ENCODE data around the gene SLC23A2.

SLC23A2 gene

DNA sequence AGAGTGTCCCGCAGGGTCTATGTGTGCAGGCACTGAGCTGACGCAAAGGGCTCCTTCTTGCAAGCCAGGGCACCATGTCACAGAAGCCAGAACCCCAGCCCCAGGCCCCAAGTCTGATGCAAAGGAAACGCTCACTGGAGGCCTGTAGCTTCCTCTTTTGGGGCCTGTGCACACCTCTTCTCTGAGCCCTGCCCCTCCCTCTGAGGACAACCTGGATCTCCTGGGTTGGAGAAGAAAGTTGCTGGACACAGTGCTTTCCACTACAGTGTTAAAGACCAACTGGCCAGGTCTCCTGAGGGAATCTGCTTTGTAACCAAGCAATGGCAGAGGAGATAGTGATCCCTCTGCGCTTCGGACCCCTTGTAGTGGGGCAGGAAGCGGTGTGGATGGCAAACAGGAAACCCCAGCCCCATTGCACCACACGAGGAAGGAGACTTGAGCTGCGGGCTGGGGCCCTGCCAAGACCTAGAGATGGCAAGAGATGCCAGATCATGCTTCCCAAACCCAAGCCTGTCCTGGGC lies 189.6 kb downstream of the SLC23A2 start:
- DNase-seq = peak; percentile 84

DNA sequence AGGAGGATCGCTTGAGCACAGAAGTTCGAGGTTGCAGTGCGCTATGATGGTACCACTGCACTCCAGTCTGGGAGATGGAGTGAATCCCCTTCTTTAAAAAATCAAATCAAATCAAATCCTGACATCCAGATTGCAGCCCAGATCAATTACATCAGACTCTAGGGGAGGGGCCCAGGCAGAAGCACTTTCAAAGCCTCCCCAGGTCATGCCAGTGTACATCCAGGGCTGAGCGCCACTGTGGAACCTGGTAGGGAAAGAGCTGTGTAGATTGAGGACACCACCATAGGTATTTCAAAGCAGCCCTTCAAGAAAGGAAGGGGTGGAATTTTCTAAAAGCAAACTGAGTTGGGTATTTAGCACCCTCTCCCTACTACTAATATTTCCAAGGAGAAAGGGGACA lies 190.1 kb downstream of the SLC23A2 start:
- DNase-seq = peak; percentile 62

DNA sequence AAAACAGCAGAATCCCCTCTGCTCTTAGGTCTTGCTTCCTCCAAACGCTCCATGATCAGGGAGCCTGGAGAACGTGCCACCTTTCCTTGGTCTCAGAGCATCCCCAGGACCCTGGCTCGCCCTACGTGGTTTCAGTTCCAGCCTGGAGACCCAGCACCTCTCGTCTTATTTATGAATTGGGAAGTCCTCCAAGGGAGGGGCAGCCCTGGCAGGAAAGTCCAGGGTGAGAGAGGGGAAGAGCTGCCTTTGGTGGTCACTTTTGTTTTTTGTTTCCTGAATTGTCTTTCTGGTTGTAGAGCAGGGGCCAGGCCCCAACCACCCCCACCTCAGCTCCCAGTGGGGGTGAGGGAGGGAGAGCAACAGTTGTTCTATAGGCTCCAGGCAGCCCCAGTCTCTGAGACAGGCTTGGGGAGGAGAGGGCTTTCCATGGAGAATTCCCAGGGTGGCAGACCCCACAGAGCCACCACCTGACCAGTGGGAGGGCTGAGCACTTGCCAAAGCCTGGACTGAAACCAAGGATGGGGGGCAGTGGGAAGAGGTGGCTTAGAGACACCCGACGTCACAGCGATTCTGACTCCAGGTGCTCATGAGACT lies 190.8 kb downstream of the SLC23A2 start:
- DNase-seq = peak; percentile 57

DNA sequence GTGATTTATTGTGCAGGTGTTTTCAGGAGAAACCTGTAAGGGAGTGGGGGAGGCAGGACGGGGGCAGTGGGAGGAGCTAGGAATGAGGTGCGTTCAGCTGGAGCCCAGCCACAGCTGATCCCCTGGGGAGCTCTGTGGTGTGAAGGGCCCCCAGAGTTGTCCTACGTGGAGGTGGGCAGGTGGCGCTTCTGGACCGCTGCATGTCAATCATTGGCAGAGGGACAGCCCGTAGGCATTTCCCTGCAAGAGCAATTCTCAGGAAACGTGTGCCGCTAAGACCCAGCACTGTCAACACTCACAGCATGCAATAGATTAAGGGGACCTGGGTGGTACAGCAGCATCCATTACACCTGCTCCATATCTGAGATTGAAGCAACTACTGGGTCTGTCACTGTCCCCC lies 191.6 kb downstream of the SLC23A2 start:
- DNase-seq = peak; percentile 66

DNA sequence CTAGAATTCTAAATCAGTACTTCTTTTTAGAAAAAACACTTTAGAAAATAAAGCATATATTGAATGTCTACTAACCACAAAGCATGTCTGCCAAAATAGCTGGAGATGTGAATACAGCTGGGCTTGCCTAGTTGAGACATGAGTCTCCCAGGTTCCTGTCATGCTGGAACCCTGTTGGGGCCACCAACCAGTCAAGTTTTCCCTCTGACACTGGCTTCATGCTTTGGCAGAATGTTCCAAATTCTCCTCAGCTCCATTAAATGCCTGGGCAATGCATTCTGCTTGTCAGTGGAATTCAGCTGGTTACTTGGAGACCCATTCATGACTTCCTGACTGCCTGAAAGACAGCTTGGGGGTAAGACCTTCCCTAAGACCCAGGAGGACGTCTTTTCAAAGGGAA lies 192.4 kb downstream of the SLC23A2 start:
- DNase-seq = peak; percentile 47

DNA sequence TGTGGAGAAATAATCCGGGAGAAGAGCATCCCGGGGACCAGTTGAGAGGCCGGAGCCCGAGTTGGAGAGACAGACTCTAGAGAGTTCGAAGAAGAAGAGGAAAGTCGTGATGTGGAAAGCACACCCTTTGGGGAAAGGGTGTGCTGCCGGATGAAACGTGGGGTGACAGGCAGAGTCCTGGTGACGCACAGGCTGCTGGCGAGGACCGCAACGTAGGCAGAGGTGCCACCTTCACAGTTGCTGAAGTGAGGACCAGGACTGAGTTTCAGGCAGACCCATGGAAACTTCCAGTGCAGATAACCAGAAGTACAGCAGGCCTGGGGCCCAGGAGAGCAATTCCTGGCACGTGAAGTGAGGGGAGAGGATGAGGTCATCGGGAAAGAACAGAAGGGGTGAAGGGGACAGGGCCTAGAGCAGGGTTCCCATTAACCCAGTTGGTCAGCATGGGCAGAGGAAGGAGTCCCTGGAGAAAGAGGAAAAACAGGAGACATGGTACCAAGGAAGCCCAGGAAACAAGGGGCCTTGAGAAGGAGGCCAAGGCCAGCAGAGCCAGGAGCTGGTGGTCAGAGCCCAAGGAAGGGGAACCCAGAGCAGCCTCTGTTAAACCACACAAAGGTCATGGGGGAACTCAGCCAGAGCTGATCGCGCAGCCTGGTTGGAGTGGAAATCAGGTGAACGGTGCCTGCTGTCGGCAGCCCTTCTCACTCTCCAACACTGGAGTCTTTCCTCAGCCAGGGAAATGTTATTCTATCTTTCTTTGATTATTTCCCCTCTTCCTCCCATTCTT lies 195.5 kb downstream of the SLC23A2 start:
- peak; percentile 46 for DNase-seq

DNA sequence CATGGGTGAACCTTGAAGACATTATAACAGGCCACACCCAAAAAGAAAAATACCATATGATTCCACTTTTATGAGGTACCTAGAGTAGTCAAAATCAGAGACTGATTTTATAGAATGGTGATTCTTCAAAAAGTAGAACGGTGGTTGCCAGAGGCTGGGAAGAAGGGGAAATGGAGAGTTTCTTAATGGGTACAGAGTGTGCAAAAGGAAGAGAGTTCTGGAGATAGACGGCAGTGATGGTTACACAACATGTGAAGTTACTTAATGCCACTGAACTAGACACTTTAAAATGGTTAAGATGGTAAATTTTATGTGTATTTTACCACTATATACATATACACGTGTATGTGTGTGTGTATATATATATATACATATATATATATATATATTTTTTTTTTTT lies 198.8 kb downstream of the SLC23A2 start:
- DNase-seq = no peak
